ENCODE measurements around the gene SCN5A.

DNA sequence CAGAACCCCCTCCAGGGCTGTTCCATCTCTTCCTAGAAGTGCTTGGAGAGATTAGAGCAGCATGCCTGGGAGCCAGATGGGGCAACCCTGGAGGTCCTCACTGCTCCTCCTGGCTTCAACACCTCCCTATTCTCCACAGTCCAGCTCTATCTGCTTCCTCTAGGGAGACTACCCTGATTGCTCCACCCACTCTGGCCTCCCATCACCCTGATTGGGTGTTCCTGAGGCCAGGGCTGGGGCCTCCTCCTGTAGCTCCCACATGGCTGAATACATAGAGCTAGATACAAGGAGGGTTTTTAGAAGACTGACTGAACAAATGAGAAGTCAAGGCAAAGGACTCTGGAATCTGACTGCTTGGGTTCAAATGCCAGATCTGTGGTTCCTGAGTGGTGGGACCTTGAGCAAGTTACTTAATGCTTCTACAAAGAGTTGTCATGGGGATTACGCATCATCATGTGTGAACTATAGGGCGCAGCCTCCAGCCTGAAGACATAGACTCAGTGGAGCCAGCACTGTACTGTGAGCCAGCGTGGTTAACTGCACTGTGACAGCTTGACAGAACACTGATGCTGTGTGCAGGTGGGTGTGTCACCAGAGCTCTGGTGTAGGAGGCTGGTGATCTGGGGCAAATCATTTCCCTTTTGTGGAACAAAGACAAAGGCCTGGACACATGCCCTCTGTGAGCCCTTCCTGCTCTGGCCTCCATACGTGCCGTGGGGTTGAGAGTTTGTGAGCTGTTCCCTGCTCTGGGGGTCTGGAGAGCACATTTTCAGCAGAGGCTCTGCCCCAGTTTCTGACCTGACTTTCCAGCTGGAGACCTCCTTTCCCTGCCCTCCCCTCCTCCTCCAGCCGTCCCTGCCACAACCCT, 74.8 kb downstream of the SCN5A start:
- no peak for TF ChIP-seq EZH2 (IDR thresholded peaks at IDR 0.05)
- TF ChIP-seq, protein P1, sequence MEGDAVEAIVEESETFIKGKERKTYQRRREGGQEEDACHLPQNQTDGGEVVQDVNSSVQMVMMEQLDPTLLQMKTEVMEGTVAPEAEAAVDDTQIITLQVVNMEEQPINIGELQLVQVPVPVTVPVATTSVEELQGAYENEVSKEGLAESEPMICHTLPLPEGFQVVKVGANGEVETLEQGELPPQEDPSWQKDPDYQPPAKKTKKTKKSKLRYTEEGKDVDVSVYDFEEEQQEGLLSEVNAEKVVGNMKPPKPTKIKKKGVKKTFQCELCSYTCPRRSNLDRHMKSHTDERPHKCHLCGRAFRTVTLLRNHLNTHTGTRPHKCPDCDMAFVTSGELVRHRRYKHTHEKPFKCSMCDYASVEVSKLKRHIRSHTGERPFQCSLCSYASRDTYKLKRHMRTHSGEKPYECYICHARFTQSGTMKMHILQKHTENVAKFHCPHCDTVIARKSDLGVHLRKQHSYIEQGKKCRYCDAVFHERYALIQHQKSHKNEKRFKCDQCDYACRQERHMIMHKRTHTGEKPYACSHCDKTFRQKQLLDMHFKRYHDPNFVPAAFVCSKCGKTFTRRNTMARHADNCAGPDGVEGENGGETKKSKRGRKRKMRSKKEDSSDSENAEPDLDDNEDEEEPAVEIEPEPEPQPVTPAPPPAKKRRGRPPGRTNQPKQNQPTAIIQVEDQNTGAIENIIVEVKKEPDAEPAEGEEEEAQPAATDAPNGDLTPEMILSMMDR (IDR thresholded peaks at IDR 0.05), result no peak
- TF ChIP-seq EZH2phosphoT487 (IDR thresholded peaks at IDR 0.05), result no peak
